Stimulated activated memory B cell treated with anti-CD40 and anti-IgM and Interleukin-4, amounts not matched to agents 10 μg/mL and 1 μg/mL and 100 μg/mL, for 72 hours (primary cell): ENCODE results near the gene ANKRD62.
"Not testable (repeated sequence)": the region's sequence is repeated elsewhere in the genome, so short reads cannot be mapped to it uniquely, and the experiment has no call there.

Source experiments
- ATAC-seq: fragments of 150-1000 bp; cut with Tn5 transposase; 2 replicates; pipeline ENCODE4 v1.10.0; 2021
- H3K27ac Mint-ChIP-seq: one replicate; pipeline ENCODE4 v1.8.0; 2022; ENCODE audit warnings: mild to moderate bottlenecking, mixed read lengths
- H3K27me3 Mint-ChIP-seq: one replicate; pipeline ENCODE4 v1.8.0; 2022; ENCODE audit warnings: mixed read lengths
- H3K36me3 Mint-ChIP-seq: one replicate; pipeline ENCODE4 v1.8.0; 2022; ENCODE audit warnings: mixed read lengths
- H3K4me1 Mint-ChIP-seq: one replicate; pipeline ENCODE4 v1.8.0; 2022; ENCODE audit warnings: mixed read lengths
- H3K4me3 Mint-ChIP-seq: one replicate; pipeline ENCODE4 v1.8.0; 2022; ENCODE audit warnings: mild to moderate bottlenecking, moderate library complexity, mixed read lengths
- H3K9me3 Mint-ChIP-seq: one replicate; pipeline ENCODE4 v1.8.0; 2022; ENCODE audit warnings: mixed read lengths

Gene ANKRD62

DNA sequence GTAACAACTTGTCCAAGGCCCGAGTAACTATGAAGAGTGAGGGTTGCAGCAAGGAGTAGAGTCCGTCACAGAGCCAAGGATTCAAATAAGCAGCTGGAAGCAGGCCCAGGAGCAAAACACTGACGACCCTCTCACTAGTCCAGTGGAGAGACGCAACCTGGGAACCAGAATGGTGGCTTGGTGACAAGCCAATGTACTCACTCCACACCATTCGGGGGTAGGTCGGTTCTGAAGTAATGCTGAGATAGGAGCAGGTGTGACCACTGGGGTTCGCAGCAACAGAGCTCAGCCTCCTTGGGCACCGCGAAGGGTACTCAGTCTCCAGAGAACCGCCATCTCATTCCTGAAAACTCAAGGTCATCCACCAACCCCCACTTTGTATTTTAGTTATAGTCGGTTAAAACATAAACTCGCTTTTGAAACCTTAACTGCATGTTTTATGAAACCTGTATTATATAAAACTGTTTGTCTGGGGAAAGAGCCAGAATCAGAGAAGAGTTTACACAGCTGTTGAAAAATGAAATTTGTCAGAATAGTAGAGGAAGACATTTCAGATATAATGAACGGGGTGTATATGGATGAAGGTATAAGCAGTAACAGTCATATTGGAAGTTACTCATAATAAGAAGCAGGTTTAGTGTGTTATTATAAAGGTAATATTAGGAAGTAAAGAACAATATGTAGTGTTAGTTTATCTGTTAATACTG, 8.6 kb downstream of the ANKRD62 start:
- Mint-ChIP-seq H3K4me1 (peaks cover 7% of the 10 kb centered on the region), H3K27ac (no peak overlapping the region), H3K4me3 (no peak overlapping the region), H3K9me3 (no peaks in the 10 kb centered on the region), H3K36me3 (no peaks in the 10 kb centered on the region), H3K27me3 (no peaks in the 10 kb centered on the region)
- no peak for ATAC-seq

DNA sequence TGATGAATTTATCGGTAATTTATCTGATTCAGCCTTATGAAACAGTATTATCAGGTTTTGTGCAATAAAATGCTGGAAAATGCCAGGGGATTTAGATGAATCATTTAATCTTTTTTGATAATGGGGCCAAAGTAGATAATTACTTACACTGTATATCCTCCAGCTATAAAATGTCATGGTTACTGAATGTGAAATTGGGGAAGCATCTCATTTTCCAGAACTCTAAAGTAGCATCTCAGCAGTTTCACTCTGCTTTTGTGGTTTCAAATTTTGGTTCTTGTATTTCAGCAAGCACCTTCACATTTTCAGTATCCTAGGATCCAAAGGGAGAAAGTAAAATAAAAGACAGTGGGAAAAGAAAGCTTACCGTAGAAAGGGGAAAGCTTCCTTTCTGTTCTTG, 12.8 kb downstream of the ANKRD62 start:
- no peaks in the 10 kb centered on the region for H3K36me3 Mint-ChIP-seq
- ATAC-seq: no peak
- H3K27me3 Mint-ChIP-seq: peaks cover 11% of the 10 kb centered on the region
- no peaks in the 10 kb centered on the region for H3K4me1 Mint-ChIP-seq
- no peak overlapping the region for H3K27ac Mint-ChIP-seq
- no peak overlapping the region for H3K4me3 Mint-ChIP-seq
- no peaks in the 10 kb centered on the region for H3K9me3 Mint-ChIP-seq

DNA sequence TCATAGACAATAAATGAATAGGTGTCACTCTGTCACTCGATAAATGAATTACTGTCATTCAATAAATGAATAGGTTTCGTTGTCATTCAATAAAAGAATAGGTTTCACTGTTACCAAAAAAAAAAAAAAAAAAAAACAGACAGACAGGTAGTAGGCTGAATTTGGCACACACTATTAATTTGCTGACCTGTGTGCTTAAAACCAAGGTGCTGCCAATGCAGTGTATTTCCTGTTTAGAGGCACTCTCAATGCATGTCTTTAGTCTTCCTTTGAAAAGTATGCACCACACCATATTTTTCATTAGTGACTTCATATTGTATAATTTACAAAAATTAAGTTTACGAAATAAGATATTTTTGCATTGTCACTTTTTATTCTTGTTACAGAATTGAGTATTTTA, 16.2 kb downstream of the ANKRD62 start:
- no peak overlapping the region for H3K27ac Mint-ChIP-seq
- H3K4me3 Mint-ChIP-seq: no peak overlapping the region
- no peaks in the 10 kb centered on the region for H3K36me3 Mint-ChIP-seq
- ATAC-seq: no peak
- no peaks in the 10 kb centered on the region for H3K9me3 Mint-ChIP-seq
- no peaks in the 10 kb centered on the region for H3K4me1 Mint-ChIP-seq
- H3K27me3 Mint-ChIP-seq: peaks cover 17% of the 10 kb centered on the region

DNA sequence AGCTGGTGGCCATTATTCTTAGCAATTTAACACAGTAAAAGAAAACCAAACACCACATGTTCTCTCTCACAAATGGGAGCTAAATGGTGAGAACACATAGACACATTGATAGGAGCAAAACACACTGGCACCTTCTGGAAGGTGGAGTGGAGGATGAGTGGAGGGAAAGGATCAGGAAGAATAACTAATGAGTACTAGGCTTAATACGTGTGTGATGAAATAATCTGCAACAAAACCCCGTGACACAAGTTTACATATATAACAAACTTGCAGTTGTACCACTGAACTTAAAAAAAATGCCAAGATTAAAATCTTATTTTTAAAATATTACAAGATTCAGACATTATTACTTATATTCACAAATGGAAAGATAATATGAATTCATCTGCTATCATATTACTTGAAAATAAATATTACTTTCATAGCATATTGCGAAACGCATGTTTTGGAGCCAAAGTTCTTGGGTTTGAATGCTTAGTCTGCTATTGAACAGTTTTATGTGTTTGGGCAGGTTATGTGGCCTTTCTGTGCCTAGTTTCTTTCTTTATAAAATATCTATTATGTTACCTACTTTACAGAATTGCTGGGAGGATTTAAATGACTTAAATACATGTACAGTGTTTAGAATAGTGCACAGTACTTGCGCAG, 20.5 kb downstream of the ANKRD62 start:
- Mint-ChIP-seq H3K27ac (no peak overlapping the region), H3K9me3 (no peaks in the 10 kb centered on the region), H3K36me3 (no peaks in the 10 kb centered on the region), H3K4me1 (no peaks in the 10 kb centered on the region), H3K4me3 (no peak overlapping the region), H3K27me3 (peaks cover 17% of the 10 kb centered on the region)
- no peak for ATAC-seq

DNA sequence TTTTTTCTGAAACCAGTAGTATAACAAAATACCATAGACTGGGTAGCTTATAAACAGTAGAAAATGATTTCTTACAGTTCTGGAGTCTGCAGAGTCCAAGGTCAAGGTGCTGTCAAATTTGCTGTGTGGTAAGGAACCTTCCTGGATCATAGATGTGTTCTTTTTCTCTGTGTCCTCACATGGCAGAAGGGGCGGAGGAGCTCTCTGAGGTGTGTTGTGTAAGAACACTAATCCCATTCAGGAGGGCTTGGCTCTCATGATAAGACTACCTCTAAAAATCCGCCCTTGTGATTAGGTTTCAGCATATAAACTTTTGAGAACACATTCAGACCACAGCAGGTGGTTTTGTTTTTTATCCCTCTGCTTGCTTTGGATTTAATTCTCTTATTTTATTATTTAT, 25.7 kb downstream of the ANKRD62 start:
- H3K9me3 Mint-ChIP-seq: no peaks in the 10 kb centered on the region
- ATAC-seq: no peak

DNA sequence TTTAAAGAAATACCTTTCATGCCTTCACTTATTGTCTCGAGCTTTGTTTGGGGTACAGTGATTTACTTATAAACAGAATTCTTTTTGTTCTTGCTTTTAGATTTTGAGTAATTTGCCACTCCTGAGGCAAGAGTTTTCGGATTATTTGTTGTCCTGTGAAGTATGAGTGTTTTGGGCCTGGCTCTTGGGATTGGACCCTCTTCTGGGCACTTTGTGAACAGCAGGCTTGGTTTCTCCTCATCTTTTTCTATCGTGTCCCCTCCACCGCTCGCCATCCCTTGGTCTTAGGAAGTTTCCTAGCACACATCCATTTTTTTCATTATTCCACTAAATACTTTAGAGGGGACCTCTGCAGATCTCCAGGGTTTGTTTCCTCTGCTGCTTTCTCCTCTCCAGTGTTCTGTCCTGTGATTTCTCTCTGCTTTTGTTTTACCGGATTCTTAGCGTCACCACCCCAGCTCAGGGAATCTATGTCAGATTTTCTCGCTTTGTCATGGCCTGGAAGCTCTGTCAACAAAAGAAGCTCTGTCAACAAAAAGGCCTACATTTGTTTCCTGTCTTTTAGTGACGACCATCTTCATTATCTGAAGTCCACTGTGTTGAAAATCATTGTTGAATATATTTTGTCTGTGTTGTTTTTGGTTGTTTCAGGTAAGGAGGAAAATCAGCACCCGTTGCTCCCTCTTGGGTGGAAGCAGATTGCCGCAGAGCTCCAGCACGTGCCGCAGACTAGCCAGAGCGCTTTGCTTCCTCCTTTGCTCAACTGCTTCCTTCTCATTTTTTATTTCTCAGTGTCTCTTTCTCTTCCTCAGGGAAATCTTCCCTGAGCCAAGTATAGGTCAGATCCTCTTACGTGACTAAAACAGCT, 27.8 kb downstream of the ANKRD62 start:
- Mint-ChIP-seq H3K4me1 (no peaks in the 10 kb centered on the region), H3K36me3 (no peaks in the 10 kb centered on the region), H3K27ac (no peak overlapping the region), H3K4me3 (no peak overlapping the region), H3K9me3 (no peaks in the 10 kb centered on the region), H3K27me3 (peaks cover 18% of the 10 kb centered on the region)
- ATAC-seq: no peak

More for the DNA sequence above, 25.7 kb downstream of the ANKRD62 start:
- no peak overlapping the region for H3K27ac Mint-ChIP-seq
- no peak overlapping the region for H3K4me3 Mint-ChIP-seq
- H3K36me3 Mint-ChIP-seq: no peaks in the 10 kb centered on the region
- H3K4me1 Mint-ChIP-seq: no peaks in the 10 kb centered on the region
- H3K27me3 Mint-ChIP-seq: peaks cover 18% of the 10 kb centered on the region

DNA sequence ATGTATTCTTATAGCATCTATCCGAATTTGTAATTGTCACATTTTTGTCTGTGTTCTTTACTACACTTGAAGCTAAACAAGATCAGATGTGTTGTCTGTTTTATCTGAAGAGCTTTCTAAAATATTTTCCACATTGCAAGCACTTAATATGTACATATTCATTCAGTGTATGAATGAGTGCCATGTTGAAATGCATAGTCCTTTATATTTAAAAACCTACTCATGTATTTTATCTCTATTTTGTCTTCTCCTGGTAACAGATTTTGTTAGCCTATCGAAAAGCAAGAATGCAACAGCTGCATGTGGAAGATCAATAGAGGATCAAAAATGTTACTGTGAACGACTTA, 28.4 kb downstream of the ANKRD62 start:
- ATAC-seq, H3K4me1 Mint-ChIP-seq, H3K9me3 Mint-ChIP-seq, H3K36me3 Mint-ChIP-seq, H3K4me3 Mint-ChIP-seq, H3K27ac Mint-ChIP-seq: not testable (repeated sequence)
- H3K27me3 Mint-ChIP-seq: peaks cover 23% of the 10 kb centered on the region

DNA sequence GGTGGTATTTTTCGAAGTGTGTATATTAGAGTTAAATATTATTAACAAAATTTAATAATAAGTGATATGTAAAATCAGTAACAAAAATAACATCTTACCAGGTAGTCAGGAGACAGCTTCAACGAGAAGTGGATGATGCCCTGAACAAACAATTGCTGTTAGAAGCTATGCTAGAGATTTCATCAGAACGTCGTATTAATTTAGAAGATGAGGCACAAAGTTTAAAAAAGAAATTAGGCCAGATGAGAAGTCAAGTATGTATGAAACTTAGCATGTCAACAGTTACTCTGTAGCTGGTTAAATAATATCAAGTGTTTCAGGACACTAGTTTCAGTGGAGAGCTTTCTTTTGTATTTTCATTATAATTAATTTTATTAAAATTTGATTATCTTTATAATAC, 34.0 kb downstream of the ANKRD62 start:
- not testable (repeated sequence) for H3K27ac Mint-ChIP-seq, H3K36me3 Mint-ChIP-seq, H3K27me3 Mint-ChIP-seq, H3K4me1 Mint-ChIP-seq, ATAC-seq, H3K9me3 Mint-ChIP-seq, H3K4me3 Mint-ChIP-seq

DNA sequence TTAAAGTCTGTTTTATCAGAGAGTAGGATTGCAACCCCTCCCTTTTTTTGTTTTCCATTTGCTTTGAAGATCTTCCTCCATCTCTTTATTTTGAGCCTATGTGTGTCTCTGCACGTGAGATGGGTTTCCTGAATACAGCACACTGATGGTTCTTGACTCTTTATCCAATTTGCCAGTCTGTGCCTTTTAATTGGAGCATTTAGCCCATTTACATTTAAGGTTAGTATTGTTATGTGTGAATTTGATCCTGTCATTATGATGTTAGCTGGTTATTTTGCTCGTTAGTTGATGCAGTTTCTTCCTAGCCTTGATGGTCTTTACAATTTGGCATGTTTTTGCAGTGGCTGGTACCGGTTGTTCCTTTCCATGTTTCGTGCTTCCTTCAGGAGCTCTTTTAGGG, 45.2 kb downstream of the ANKRD62 start:
- not testable (repeated sequence) for ATAC-seq, H3K4me1 Mint-ChIP-seq, H3K27ac Mint-ChIP-seq, H3K36me3 Mint-ChIP-seq, H3K4me3 Mint-ChIP-seq, H3K27me3 Mint-ChIP-seq, H3K9me3 Mint-ChIP-seq

DNA sequence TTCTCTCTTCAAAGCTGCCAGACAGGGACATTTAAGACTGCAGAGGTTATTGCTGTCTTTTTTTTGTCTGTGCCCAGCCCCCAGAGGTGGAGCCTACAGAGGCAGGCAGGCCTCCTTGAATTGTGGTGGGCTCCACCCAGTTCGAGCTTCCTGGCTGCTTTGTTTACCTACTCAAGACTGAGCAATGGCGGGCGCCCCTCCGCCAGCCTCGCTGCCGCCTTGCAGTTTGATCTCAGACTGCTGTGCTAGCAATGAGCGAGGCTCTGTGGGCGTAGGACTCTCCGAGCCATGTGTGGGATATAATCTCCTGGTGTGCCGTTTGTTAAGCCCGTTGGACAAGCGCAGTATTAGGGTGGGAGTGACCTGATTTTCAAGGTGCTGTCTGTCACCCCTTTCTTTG, 47.2 kb downstream of the ANKRD62 start:
- not testable (repeated sequence) for H3K27me3 Mint-ChIP-seq, H3K4me3 Mint-ChIP-seq, H3K9me3 Mint-ChIP-seq, H3K27ac Mint-ChIP-seq, ATAC-seq, H3K4me1 Mint-ChIP-seq, H3K36me3 Mint-ChIP-seq

DNA sequence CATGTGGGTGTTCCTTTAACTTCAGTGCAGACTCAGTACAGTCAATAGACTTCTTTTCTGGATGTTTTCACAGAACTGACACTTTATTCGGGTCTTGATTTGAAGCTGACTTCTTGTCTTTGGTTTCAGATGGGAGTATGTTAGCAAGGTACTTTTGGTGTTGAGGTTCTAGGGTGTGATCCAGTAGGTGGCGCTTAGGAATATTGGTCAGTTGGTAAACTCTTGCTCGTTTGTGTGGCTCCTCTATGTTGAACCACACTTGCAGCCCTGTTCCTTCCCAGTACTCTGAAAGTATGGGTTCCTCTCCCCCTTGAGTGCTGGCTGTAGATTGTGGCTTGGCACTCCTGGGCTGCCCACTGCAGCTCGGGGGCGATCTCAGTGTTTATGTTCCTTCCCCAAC, 48.1 kb downstream of the ANKRD62 start:
- not testable (repeated sequence) for H3K27me3 Mint-ChIP-seq, H3K4me1 Mint-ChIP-seq, H3K4me3 Mint-ChIP-seq, ATAC-seq, H3K9me3 Mint-ChIP-seq, H3K27ac Mint-ChIP-seq, H3K36me3 Mint-ChIP-seq

DNA sequence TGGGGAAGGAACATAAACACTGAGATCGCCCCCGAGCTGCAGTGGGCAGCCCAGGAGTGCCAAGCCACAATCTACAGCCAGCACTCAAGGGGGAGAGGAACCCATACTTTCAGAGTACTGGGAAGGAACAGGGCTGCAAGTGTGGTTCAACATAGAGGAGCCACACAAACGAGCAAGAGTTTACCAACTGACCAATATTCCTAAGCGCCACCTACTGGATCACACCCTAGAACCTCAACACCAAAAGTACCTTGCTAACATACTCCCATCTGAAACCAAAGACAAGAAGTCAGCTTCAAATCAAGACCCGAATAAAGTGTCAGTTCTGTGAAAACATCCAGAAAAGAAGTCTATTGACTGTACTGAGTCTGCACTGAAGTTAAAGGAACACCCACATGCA, 55.8 kb downstream of the ANKRD62 start:
- not testable (repeated sequence) for H3K4me3 Mint-ChIP-seq, H3K27me3 Mint-ChIP-seq, H3K4me1 Mint-ChIP-seq, ATAC-seq, H3K27ac Mint-ChIP-seq, H3K36me3 Mint-ChIP-seq, H3K9me3 Mint-ChIP-seq

DNA sequence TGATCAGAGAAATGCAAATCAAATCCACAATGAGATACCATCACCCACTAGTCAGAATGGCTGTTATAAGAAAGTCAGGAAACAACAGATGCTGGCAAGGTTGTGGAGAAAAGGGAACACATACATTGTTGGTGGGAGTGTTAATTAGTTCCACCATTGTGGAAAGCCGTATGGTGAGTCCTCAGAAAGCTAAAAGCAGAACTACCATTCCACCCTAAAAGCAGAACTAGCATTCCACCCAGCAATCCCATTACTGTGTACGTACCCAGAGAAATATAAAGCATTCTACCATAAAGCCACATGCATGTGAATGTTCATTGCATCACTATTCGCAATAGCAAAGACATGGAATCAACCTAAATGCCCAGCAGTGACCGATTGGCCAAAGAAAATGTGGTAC, 60.7 kb downstream of the ANKRD62 start:
- Mint-ChIP-seq H3K9me3 (no peaks in the 10 kb centered on the region), H3K27me3 (no peaks in the 10 kb centered on the region), H3K4me3 (no peak overlapping the region), H3K27ac (no peak overlapping the region), H3K4me1 (no peaks in the 10 kb centered on the region), H3K36me3 (no peaks in the 10 kb centered on the region)
- no peak for ATAC-seq

DNA sequence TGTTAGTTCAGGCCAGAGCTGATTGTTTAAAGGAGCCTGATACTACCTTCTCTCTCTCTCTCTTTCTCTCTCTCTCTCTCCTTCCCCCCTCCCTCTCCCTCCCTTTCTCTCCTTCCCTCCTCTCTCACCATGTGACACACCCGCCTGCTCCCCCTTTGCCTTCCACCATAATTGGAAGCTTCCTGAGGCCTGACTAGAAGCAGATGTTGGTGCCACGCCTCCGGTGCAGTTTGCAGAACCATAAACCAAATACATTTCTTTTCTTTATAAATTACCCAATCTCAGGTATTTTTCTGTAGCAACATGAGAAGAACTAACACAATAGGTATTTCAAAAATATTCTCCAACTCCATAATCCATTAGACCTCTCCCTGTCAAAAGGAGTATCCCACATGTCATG, 62.4 kb downstream of the ANKRD62 start:
- H3K9me3 Mint-ChIP-seq: no peaks in the 10 kb centered on the region
- H3K36me3 Mint-ChIP-seq: no peaks in the 10 kb centered on the region
- no peak overlapping the region for H3K4me3 Mint-ChIP-seq
- no peaks in the 10 kb centered on the region for H3K27me3 Mint-ChIP-seq
- no peak for ATAC-seq
- H3K27ac Mint-ChIP-seq: no peak overlapping the region
- no peaks in the 10 kb centered on the region for H3K4me1 Mint-ChIP-seq

DNA sequence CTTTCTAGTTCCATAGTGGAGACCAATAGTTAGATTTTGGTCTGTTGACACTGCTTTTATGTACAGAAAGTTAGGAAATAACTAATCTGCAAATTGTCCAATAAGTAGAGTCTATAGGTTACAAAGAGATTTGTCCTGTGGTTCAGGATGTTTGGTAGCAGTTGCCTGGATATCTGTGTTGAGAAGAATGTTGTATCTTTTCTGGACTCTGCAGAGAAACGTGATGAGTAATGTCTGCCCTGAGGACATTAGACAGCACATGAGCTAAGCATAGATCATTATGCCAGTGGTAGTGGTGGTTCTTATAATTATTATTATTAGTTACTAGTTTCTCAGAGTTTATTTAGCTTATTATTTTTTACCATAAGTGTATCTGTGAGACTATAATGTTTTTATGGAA, 65.8 kb downstream of the ANKRD62 start:
- no peak for ATAC-seq
- Mint-ChIP-seq H3K27ac (no peak overlapping the region), H3K27me3 (no peaks in the 10 kb centered on the region), H3K4me3 (no peak overlapping the region), H3K9me3 (no peaks in the 10 kb centered on the region), H3K4me1 (no peaks in the 10 kb centered on the region), H3K36me3 (no peaks in the 10 kb centered on the region)

DNA sequence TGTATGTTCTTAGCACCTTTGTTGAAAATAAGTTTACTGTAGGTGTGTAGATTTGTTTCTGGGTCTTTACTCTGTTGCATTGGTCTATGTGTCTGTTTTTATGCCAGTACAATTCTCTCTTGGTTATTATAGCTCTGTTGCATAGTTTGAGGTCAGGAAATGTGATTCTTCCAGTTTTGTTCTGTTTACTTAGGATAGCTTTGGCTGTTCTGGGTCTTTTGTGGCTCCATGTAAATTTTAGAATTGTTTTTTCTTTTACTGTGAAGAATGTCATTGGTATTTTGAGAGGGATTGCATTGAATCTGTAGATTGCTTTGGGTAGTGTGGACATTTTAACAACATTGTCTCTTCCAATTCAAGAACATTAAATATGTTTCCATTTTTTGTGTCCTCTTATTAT, 69.1 kb downstream of the ANKRD62 start:
- no peak for ATAC-seq
- H3K9me3 Mint-ChIP-seq: peaks cover 7% of the 10 kb centered on the region
- no peaks in the 10 kb centered on the region for H3K4me1 Mint-ChIP-seq
- H3K4me3 Mint-ChIP-seq: no peak overlapping the region
- no peaks in the 10 kb centered on the region for H3K27me3 Mint-ChIP-seq
- H3K27ac Mint-ChIP-seq: no peak overlapping the region
- H3K36me3 Mint-ChIP-seq: no peaks in the 10 kb centered on the region
